GM12878 (cell line): Measurements from ENCODE around the gene BTG4. TPM values are rescaled to one million over a fixed set of nuclear protein-coding genes. Genes with fewer than 3 reads are reported as not detected.

ENCODE experiments used
- CEBPZ ChIP-seq: fragments of 150-350 bp; IDR thresholded peaks from 2 replicates; pipeline ENCODE4 v1.6.1; 2016; ENCODE audit warnings: low read depth, low read length
- CREB1 ChIP-seq: IDR thresholded peaks from 2 replicates; pipeline ENCODE4 v1.6.1; 2012; ENCODE audit warnings: low read depth, mild to moderate bottlenecking, inconsistent platforms
- ELK1 ChIP-seq: IDR thresholded peaks from 2 replicates; pipeline ENCODE4 v1.6.1; 2012; ENCODE audit warnings: low read depth, low read length, improper control_type of control experiment
- GATAD2B ChIP-seq: fragments of 450-650 bp; conservative IDR thresholded peaks from 2 replicates; pipeline ENCODE4 v1.6.1; 2017; ENCODE audit warnings: low read depth, mild to moderate bottlenecking, moderate library complexity
- SIN3A ChIP-seq: IDR thresholded peaks from 2 replicates; pipeline ENCODE4 v1.6.1; 2012; ENCODE audit warnings: low read depth, low read length, improper control_type of control experiment
- ZBTB4 ChIP-seq: fragments of 450-650 bp; formaldehyde crosslinking; IDR thresholded peaks from 2 replicates; pipeline ENCODE4 v1.4.0; 2022; ENCODE audit warnings: mild to moderate bottlenecking, moderate library complexity
- polyA plus RNA-seq, 11 experiments: library from polyadenylated mRNA; depleted of rRNA in 4 of 11; unstranded in 6 of 11; stranded (reverse) in 5 of 11; fragments of >200 nt; fragmentation: Nextera tagmentation in 4 of 11; fragmentation: Illumina TruSeq in 1 of 11; extraction: Ambion mirVana in 4 of 11; extraction: Trizol in 1 of 11; gene quantifications; 1 replicate in 1 of 11; 2 replicates in 10 of 11; pipeline versions ENCODE4 v1.2.1 to v1.2.3, GENCODE V29; 2011 to 2016; ENCODE audit warnings: inconsistent platforms in 2 of 11, missing spikeins in 2 of 11, low read depth in 1 of 11
- total RNA-seq, 4 experiments: library from RNA; depleted of rRNA in 3 of 4; stranded (reverse); fragments of >200 nt in 3 of 4; fragmentation: Illumina TruSeq in 1 of 4; extraction: Trizol in 1 of 4; gene quantifications; 2 replicates each; pipeline versions ENCODE4 v1.2.1 to v1.2.3, GENCODE V29; 2013 to 2021

BTG4 gene
- total and polyA plus RNA-seq, 10 of the 15 experiments (the other 5 are each of a cell fraction or from before 2014, with no cell fraction given), result 0.14 TPM; not detected in 9

GRCh38 chr11:111494040-111494439 lies 18.1 kb downstream of the BTG4 start (continued):
- no peak for TF ChIP-seq ZBTB4 (CRISPR knock-in tag)
- no peak for TF ChIP-seq SIN3A
- TF ChIP-seq CREB1, result no peak
- TF ChIP-seq CEBPZ, result no peak
- no peak for TF ChIP-seq ELK1
- no peak for TF ChIP-seq GATAD2B
